ENCODE measurements around the gene SORCS2. TPM values are rescaled to one million over a fixed set of nuclear protein-coding genes. Genes with fewer than 3 reads are reported as not detected.

SORCS2 gene
- total and polyA plus RNA-seq, 9 donors, result 7.4 to 24.9 (median 13.0) TPM

DNA sequence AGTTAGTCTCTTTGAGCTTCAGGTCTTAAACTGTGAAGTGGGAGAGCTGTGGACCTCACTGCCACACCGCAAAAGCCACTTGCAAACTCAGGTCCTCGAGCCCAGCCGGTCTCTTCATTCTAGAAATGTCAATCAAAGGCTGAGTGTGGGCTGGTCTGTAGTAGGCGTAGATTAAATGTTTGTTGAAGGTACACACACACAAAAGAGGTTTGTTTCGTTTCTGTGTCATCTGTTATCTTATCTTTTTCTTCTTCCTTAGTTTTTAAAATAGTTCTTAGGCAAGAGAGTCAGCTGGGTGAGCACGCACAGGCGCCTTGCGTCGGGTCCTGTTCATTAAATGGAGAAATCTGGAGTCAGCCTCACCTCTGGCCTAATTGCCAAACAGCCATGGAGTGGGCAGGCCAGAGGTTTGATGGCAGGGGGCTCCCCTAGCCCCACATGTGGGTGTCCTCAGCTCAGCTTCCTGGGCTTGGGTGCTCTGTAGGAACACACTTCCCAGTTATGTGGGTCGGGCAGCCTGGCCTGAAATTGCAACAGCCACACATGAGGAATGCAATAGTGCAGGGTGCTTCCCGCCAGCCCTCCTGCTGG, 243.2 kb downstream of the SORCS2 start:
- 83% methylated on average over 1 of the region's 11 CpGs for WGBS (ENCODE audit: insufficient coverage)

DNA sequence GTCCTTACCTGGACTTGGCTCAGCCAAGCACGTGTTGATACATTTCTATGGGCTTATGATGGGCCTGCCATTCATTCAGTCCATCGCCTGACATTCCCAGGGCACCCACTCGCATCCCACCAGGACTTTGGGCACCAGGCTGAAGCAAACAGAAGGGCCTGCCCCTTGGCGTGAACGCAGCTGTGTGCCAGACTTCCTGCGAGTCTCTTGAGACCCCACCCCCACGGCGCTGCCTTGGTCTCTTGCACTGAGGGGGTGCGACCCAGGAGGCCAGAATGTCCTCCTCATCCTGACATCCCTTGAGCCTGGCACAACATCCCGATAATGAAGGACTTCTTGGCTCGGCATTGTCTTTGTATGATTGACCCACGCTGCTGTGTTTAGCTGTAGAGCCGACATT, 243.9 kb downstream of the SORCS2 start:
- Histone ChIP-seq H3K4me3 (ENCODE audit: low read length) (no peak overlapping the region), H3K36me3 (ENCODE audit: control insufficient read depth, insufficient read depth, low read length) (no peaks in the 10 kb centered on the region), H3K27me3 (ENCODE audit: control insufficient read depth, insufficient read depth, low read length) (no peaks in the 10 kb centered on the region), H3K9me3 (replicated peaks; ENCODE audit: control insufficient read depth, low read depth, low read length) (no peaks in the 10 kb centered on the region), H3K27ac (ENCODE audit: low read length) (no peak overlapping the region), H3K4me1 (ENCODE audit: control insufficient read depth, insufficient read depth, low read length) (peaks cover 7% of the 10 kb centered on the region)
- DNase-seq, result no peak
- 71% methylated on average over 11 of the region's 13 CpGs for WGBS (ENCODE audit: insufficient coverage)

More for the DNA sequence above, 243.2 kb downstream of the SORCS2 start:
- H3K9me3 ChIP-seq (replicated peaks; ENCODE audit: control insufficient read depth, low read depth, low read length), result no peaks in the 10 kb centered on the region
- DNase-seq, result no peak
- no peak overlapping the region for H3K27ac ChIP-seq (ENCODE audit: low read length)
- H3K4me1 ChIP-seq (ENCODE audit: control insufficient read depth, insufficient read depth, low read length), result peaks cover 7% of the 10 kb centered on the region
- H3K36me3 ChIP-seq (ENCODE audit: control insufficient read depth, insufficient read depth, low read length), result no peaks in the 10 kb centered on the region
- no peak overlapping the region for H3K4me3 ChIP-seq (ENCODE audit: low read length)
- no peaks in the 10 kb centered on the region for H3K27me3 ChIP-seq (ENCODE audit: control insufficient read depth, insufficient read depth, low read length)

DNA sequence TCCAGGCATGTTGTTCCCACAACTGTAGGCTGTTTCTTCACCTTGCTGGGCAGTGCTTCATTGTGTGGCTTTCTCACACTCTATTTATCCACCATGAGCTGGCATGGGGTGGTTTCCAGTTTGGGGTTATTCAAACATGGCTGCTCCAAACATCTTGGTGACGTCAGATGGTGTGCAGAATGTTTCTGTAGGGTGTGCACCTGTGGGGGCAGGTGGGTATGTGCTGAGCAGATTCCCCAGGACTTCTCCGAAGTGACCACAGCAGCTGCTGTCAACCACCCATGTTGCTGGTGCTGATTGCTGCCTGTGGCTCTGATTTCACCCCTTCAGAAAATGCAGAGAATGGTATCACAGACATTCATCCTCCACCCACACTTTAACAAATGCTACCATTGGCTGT, 247.4 kb downstream of the SORCS2 start:
- Histone ChIP-seq H3K9me3 (replicated peaks; ENCODE audit: control insufficient read depth, low read depth, low read length) (no peaks in the 10 kb centered on the region), H3K36me3 (ENCODE audit: control insufficient read depth, insufficient read depth, low read length) (no peaks in the 10 kb centered on the region), H3K27me3 (ENCODE audit: control insufficient read depth, insufficient read depth, low read length) (no peaks in the 10 kb centered on the region), H3K4me3 (ENCODE audit: low read length) (no peak overlapping the region), H3K4me1 (ENCODE audit: control insufficient read depth, insufficient read depth, low read length) (peaks cover 5% of the 10 kb centered on the region), H3K27ac (ENCODE audit: low read length) (no peak overlapping the region)
- no peak for DNase-seq
- no CpG with 5 or more reads among the region's 2 CpGs for WGBS (ENCODE audit: insufficient coverage)

DNA sequence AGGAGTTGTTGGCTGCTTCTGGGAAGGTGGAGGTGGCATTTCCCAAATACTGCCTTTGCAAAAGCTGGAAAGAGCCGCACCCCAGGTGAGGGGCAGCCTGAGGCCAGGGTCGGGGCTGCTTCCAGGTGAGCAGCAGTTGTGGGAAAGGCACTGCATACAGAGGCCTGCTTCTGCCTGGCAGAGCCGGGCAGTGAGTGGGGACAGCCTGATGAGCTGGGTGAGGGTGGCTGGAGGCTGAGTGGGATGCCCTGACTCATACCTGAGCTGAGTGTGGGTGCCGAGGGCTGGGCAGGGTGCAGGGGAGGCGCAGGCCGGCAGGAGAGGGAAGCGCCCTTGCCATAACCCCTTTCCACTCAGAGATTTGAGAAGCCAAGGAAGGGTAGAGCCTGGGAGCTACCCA, 248.9 kb downstream of the SORCS2 start:
- H3K36me3 ChIP-seq (ENCODE audit: control insufficient read depth, insufficient read depth, low read length), result no peaks in the 10 kb centered on the region
- no peak for DNase-seq
- H3K4me1 ChIP-seq (ENCODE audit: control insufficient read depth, insufficient read depth, low read length), result no peaks in the 10 kb centered on the region
- no peaks in the 10 kb centered on the region for H3K9me3 ChIP-seq (replicated peaks; ENCODE audit: control insufficient read depth, low read depth, low read length)
- H3K4me3 ChIP-seq (ENCODE audit: low read length), result no peak overlapping the region
- 57% methylated on average over 1 of the region's 7 CpGs for WGBS (ENCODE audit: insufficient coverage)
- H3K27ac ChIP-seq (ENCODE audit: low read length), result no peak overlapping the region
- H3K27me3 ChIP-seq (ENCODE audit: control insufficient read depth, insufficient read depth, low read length), result no peaks in the 10 kb centered on the region

DNA sequence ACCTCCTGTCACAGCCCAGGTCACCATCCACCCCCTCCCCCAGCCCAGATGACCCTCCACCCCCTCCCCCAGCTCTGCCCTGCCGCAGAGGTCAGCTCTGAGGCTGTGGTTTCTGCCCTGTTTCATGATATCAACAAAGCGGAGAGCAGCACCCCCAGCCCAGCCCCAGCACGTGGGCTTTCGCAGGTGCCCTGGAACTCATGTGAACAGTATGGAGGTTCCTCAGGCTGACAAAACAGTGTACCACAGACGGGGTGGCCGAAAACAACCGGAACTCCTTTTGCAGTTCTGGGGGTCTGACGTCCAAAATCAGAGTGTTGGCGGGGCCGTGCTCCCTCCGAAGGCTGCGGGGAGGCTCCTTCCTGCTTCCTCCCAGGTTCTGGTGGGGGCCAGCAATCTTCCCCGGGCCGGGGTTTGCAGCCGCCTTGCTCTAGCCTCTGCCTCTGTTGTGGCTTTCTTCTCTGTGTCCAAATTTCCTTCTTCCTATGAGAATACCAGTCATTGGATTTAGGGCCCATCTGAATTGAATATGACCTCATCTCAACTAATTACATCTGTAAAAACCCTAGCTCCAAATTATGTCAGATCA, 250.3 kb downstream of the SORCS2 start:
- DNase-seq, result no peak
- H3K4me1 ChIP-seq (ENCODE audit: control insufficient read depth, insufficient read depth, low read length), result no peaks in the 10 kb centered on the region
- no peaks in the 10 kb centered on the region for H3K36me3 ChIP-seq (ENCODE audit: control insufficient read depth, insufficient read depth, low read length)
- 38% methylated on average over 13 of the region's 15 CpGs for WGBS (ENCODE audit: insufficient coverage)
- no peak overlapping the region for H3K4me3 ChIP-seq (ENCODE audit: low read length)
- no peaks in the 10 kb centered on the region for H3K9me3 ChIP-seq (replicated peaks; ENCODE audit: control insufficient read depth, low read depth, low read length)
- H3K27me3 ChIP-seq (ENCODE audit: control insufficient read depth, insufficient read depth, low read length), result peaks cover 2% of the 10 kb centered on the region
- no peak overlapping the region for H3K27ac ChIP-seq (ENCODE audit: low read length)

DNA sequence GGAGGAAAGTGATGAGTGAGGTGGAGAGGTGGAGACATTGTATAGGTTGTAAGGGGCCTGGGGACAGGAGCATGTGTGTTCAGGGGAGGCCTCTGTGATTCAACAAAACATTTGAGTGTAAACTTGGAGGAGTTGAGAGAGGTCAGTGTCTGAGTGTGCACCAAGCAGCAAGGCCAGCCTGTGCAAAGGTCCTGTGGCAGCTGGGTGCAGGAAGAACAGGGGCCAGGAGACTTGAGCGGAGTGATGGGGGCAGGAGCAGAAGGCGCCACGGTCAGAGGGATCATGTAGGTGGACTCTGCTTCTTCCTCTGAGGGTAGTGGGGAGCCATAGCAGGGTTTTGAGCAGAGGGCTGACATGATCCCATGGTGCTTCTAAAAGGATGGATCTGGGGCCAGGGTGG, 252.0 kb downstream of the SORCS2 start:
- H3K9me3 ChIP-seq (replicated peaks; ENCODE audit: control insufficient read depth, low read depth, low read length), result no peaks in the 10 kb centered on the region
- no peak overlapping the region for H3K27ac ChIP-seq (ENCODE audit: low read length)
- H3K4me1 ChIP-seq (ENCODE audit: control insufficient read depth, insufficient read depth, low read length), result peaks cover under 1% of the 10 kb centered on the region
- 100% methylated on average over 3 of the region's 3 CpGs for WGBS (ENCODE audit: insufficient coverage)
- H3K4me3 ChIP-seq (ENCODE audit: low read length), result no peak overlapping the region
- peaks cover 2% of the 10 kb centered on the region for H3K27me3 ChIP-seq (ENCODE audit: control insufficient read depth, insufficient read depth, low read length)
- H3K36me3 ChIP-seq (ENCODE audit: control insufficient read depth, insufficient read depth, low read length), result no peaks in the 10 kb centered on the region
- no peak for DNase-seq

DNA sequence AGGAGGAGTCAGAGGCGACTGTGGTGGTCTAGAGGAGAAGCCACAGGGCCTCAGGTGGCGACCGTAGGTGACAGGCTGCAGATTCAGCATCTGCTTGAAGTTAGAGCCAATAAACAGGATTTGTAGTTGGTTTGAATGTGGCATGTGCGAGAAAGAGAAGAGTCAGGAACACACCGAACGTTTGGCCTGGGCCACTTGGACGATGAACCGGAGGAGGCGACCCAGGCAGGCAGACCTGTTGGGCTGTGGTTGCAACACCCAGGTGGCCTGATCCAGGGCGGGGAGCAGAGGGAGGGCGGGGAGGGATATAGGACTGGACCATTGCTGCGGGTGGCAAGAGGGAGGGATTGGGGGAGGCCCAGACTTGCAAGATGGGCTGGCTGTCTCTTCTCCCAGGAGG, 252.4 kb downstream of the SORCS2 start:
- Histone ChIP-seq H3K36me3 (ENCODE audit: control insufficient read depth, insufficient read depth, low read length) (no peaks in the 10 kb centered on the region), H3K27ac (ENCODE audit: low read length) (no peak overlapping the region), H3K9me3 (replicated peaks; ENCODE audit: control insufficient read depth, low read depth, low read length) (no peaks in the 10 kb centered on the region), H3K4me1 (ENCODE audit: control insufficient read depth, insufficient read depth, low read length) (peaks cover 4% of the 10 kb centered on the region), H3K27me3 (ENCODE audit: control insufficient read depth, insufficient read depth, low read length) (peaks cover 2% of the 10 kb centered on the region), H3K4me3 (ENCODE audit: low read length) (no peak overlapping the region)
- 77% methylated on average over 12 of the region's 12 CpGs for WGBS (ENCODE audit: insufficient coverage)
- DNase-seq, result no peak

DNA sequence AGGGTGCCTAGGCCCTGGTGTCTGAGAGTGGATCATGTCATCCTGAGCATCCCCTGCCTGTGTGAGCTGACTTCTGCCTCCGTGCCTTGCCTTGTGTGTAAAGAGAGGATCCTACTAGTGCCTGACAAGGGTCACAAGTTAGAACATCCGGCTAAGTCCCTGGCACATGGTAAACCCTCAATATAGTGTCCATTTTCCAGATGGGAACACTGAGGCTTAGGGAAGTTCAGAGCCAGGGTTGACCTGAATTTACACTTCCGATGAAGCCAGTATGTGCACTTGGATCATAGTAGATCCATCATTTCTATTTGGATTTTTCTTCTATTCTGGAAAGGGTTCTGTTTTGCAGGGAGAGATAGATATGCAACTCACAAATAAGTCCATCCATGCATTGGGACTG, 254.9 kb downstream of the SORCS2 start:
- no peak for DNase-seq
- Histone ChIP-seq H3K27ac (ENCODE audit: low read length) (no peak overlapping the region), H3K9me3 (replicated peaks; ENCODE audit: control insufficient read depth, low read depth, low read length) (no peaks in the 10 kb centered on the region), H3K4me3 (ENCODE audit: low read length) (no peak overlapping the region), H3K4me1 (ENCODE audit: control insufficient read depth, insufficient read depth, low read length) (peaks cover 4% of the 10 kb centered on the region), H3K27me3 (ENCODE audit: control insufficient read depth, insufficient read depth, low read length) (peaks cover 9% of the 10 kb centered on the region), H3K36me3 (ENCODE audit: control insufficient read depth, insufficient read depth, low read length) (no peaks in the 10 kb centered on the region)
- WGBS (ENCODE audit: insufficient coverage), result 100% methylated on average over 1 of the region's 3 CpGs

DNA sequence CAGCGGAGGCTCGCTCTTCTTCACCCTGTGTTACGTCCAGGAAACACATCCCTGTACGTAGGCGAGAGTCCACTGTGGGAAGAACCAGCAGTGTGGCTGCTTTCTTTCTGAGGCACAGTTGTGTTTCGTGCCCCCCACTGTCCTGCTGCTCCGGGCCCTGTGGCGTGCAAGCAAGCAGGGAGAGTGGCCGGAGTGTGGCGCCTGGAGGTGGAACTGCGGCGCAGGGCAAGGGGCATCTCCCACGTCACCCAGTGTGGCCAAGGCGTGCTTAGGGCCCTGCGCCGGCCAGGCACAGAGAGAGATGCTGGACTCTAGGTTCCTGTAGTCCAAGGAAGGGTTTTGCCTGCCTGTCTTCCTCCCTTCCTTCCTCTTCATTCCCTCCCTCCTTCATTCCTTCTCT, 255.7 kb downstream of the SORCS2 start:
- no peaks in the 10 kb centered on the region for H3K9me3 ChIP-seq (replicated peaks; ENCODE audit: control insufficient read depth, low read depth, low read length)
- H3K27me3 ChIP-seq (ENCODE audit: control insufficient read depth, insufficient read depth, low read length), result peaks cover 9% of the 10 kb centered on the region
- peaks cover 4% of the 10 kb centered on the region for H3K4me1 ChIP-seq (ENCODE audit: control insufficient read depth, insufficient read depth, low read length)
- no peak for DNase-seq
- H3K27ac ChIP-seq (ENCODE audit: low read length), result no peak overlapping the region
- H3K4me3 ChIP-seq (ENCODE audit: low read length), result no peak overlapping the region
- no peaks in the 10 kb centered on the region for H3K36me3 ChIP-seq (ENCODE audit: control insufficient read depth, insufficient read depth, low read length)
- 67% methylated on average over 14 of the region's 16 CpGs for WGBS (ENCODE audit: insufficient coverage)

DNA sequence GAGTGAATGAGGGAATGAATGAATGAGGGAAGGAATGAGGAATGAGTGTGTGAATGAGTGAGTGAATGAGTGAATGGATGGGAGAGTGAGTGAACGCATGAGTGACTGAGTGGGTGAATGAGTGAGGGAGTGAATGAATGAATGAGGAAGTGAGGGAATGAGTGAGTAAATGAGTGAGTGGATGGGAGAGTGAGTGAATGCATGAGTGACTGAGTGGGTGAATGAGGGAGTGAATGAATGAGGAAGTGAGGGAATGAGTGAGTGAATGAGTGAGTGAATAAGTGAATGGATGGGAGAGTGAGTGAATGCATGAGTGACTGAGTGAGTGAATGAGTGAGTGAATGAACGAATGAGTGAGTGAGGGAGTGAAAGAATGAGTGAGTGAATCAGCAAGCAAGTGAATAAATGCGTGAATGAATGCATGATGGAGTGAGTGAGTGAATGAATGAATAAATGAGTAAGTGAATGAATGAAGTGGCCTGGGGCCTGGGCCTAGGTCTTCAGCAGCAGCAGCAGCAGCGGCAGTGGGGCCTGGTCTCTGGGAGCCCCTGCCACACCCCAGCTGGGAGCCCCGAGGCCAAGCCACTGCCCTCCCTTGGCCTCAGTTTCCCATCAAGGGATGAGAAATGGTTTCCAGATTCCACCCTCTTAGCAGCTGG, 258.6 kb downstream of the SORCS2 start:
- DNase-seq, result no peak
- 73% methylated on average over 5 of the region's 5 CpGs for WGBS (ENCODE audit: insufficient coverage)
- Histone ChIP-seq H3K4me3 (ENCODE audit: low read length) (no peak overlapping the region), H3K36me3 (ENCODE audit: control insufficient read depth, insufficient read depth, low read length) (no peaks in the 10 kb centered on the region), H3K9me3 (replicated peaks; ENCODE audit: control insufficient read depth, low read depth, low read length) (no peaks in the 10 kb centered on the region), H3K27me3 (ENCODE audit: control insufficient read depth, insufficient read depth, low read length) (peaks cover 9% of the 10 kb centered on the region), H3K4me1 (ENCODE audit: control insufficient read depth, insufficient read depth, low read length) (peaks cover 4% of the 10 kb centered on the region), H3K27ac (ENCODE audit: low read length) (no peak overlapping the region)
